IMR-90 (cell line): ENCODE results near the gene MGAT5. TPM values are rescaled to one million over a fixed set of nuclear protein-coding genes. Genes with fewer than 3 reads are reported as not detected.

Experiments
- ATAC-seq: fragments of 200-7000 bp; cut with Tn5 transposase; 2 replicates; pipeline ENCODE4 v1.9.1; 2020; ENCODE audit warnings: low read depth, mild to moderate bottlenecking, moderate library complexity
- BruUV-seq: library from RNA; stranded (reverse); fragments of 400-500 nt; replicated peaks from 2 replicates; lab custom pipeline; 2021; lab: Mats Ljungman, UMichigan
- CTCF ChIA-PET: fragments of 300-600 bp; formaldehyde crosslinking; extraction: SDS; loops from one replicate; lab custom pipeline; 2021; ENCODE audit warnings: antibody characterized with exemption; lab: Yijun Ruan, JAX
- POLR2A ChIA-PET: fragments of 300-600 bp; sonication (Branson Sonifier 250); formaldehyde crosslinking; loops from one replicate; lab custom pipeline; 2022; ENCODE audit warnings: antibody characterized with exemption; ENCODE audit not compliant: unreplicated experiment; lab: Charles Lee
- DNase-seq: peaks from one replicate; pipeline ENCODE4 v3.0.0; 2013
- H2AFZ ChIP-seq: replicated peaks from 2 replicates; pipeline ENCODE3; 2013; ENCODE audit warnings: low read length, mild to moderate bottlenecking; ENCODE audit not compliant: poor library complexity
- H2AK5ac ChIP-seq: 2 replicates; pipeline ENCODE4 v1.6.1; 2013; ENCODE audit warnings: low read depth, low read length, inconsistent platforms
- H2AK9ac ChIP-seq: replicated peaks from 2 replicates; pipeline ENCODE3; 2013; ENCODE audit warnings: mild to moderate bottlenecking, low read depth, low read length, moderate library complexity; ENCODE audit not compliant: poor library complexity
- H2BK120ac ChIP-seq: 2 replicates; pipeline ENCODE4 v1.6.1; 2013; ENCODE audit warnings: low read depth, low read length, inconsistent platforms
- H2BK15ac ChIP-seq: 3 replicates; pipeline ENCODE4 v1.6.1; 2013; ENCODE audit warnings: low read depth, low read length, inconsistent platforms
- H2BK20ac ChIP-seq: 2 replicates; pipeline ENCODE4 v1.6.1; 2013; ENCODE audit warnings: low read depth, mild to moderate bottlenecking, inconsistent platforms, low read length, moderate library complexity
- H2BK5ac ChIP-seq: 2 replicates; pipeline ENCODE4 v1.6.1; 2013; ENCODE audit warnings: mild to moderate bottlenecking, low read depth, low read length, inconsistent platforms; ENCODE audit not compliant: poor library complexity, severe bottlenecking
- H3K14ac ChIP-seq: replicated peaks from 2 replicates; pipeline ENCODE4 v1.6.1; 2013; ENCODE audit warnings: low read depth, low read length, inconsistent platforms
- H3K18ac ChIP-seq: 2 replicates; pipeline ENCODE4 v1.6.1; 2013; ENCODE audit warnings: low read depth, low read length, control low read depth
- H3K23ac ChIP-seq: 2 replicates; pipeline ENCODE4 v1.6.1; 2013; ENCODE audit warnings: low read depth, low read length, inconsistent platforms
- H3K27ac ChIP-seq: 2 replicates; pipeline ENCODE4 v1.5.1; 2013; ENCODE audit warnings: mild to moderate bottlenecking, control low read depth, low read length; ENCODE audit not compliant: insufficient read depth
- H3K27me3 ChIP-seq: 2 replicates; pipeline ENCODE4 v1.6.1; 2013; ENCODE audit warnings: low read length; ENCODE audit not compliant: control insufficient read depth, insufficient read depth
- H3K36me3 ChIP-seq: 2 replicates; pipeline ENCODE4 v1.6.1; 2013; ENCODE audit warnings: low read length, mixed read lengths; ENCODE audit not compliant: control insufficient read depth, insufficient read depth
- H3K4ac ChIP-seq: 2 replicates; pipeline ENCODE4 v1.6.1; 2013; ENCODE audit warnings: low read depth, low read length, inconsistent platforms
- H3K4me1 ChIP-seq: 2 replicates; pipeline ENCODE4 v1.6.1; 2013; ENCODE audit warnings: low read length, mixed read lengths; ENCODE audit not compliant: control insufficient read depth, insufficient read depth
- H3K4me2 ChIP-seq: 2 replicates; pipeline ENCODE4 v1.6.1; 2013; ENCODE audit warnings: low read depth, mild to moderate bottlenecking, control low read depth, low read length, moderate library complexity
- H3K4me3 ChIP-seq: 2 replicates; pipeline ENCODE4 v1.5.1; 2013; ENCODE audit warnings: low read depth, mild to moderate bottlenecking, control low read depth, low read length, moderate library complexity; ENCODE audit not compliant: insufficient read depth
- H3K56ac ChIP-seq: 2 replicates; pipeline ENCODE4 v1.6.1; 2013; ENCODE audit warnings: low read length, inconsistent platforms; ENCODE audit not compliant: insufficient read depth; ENCODE audit errors: extremely low read depth
- H3K79me1 ChIP-seq, 2 experiments: 2 replicates each; pipeline ENCODE4 v1.6.1; 2013; ENCODE audit warnings: low read length in 2 of 2, inconsistent platforms in 1 of 2, low read depth in 1 of 2
- H3K9ac ChIP-seq: 2 replicates; pipeline ENCODE4 v1.6.1; 2013; ENCODE audit warnings: low read depth, low read length, control low read depth
- H3K9me1 ChIP-seq: 2 replicates; pipeline ENCODE4 v1.6.1; 2013; ENCODE audit warnings: low read length, inconsistent platforms; ENCODE audit not compliant: insufficient read depth
- H3K9me3 ChIP-seq: 2 replicates; pipeline ENCODE4 v1.6.1; 2013; ENCODE audit warnings: low read length; ENCODE audit not compliant: control insufficient read depth, insufficient read depth
- H4K20me1 ChIP-seq: 2 replicates; pipeline ENCODE4 v1.6.1; 2013; ENCODE audit warnings: low read length, inconsistent platforms; ENCODE audit not compliant: insufficient read depth
- H4K5ac ChIP-seq: 2 replicates; pipeline ENCODE4 v1.6.1; 2013; ENCODE audit warnings: mild to moderate bottlenecking, low read depth, low read length, control low read depth
- H4K8ac ChIP-seq, 2 experiments: 2 replicates each; pipeline ENCODE4 v1.6.1; 2013; ENCODE audit warnings: low read depth in 2 of 2, low read length in 2 of 2, control low read depth in 1 of 2, inconsistent platforms in 1 of 2
- H4K91ac ChIP-seq: 2 replicates; pipeline ENCODE4 v1.6.1; 2013; ENCODE audit warnings: low read depth, low read length, inconsistent platforms; ENCODE audit not compliant: insufficient read depth
- CEBPB ChIP-seq: IDR thresholded peaks from 2 replicates; pipeline ENCODE4 v1.6.1; 2012; ENCODE audit warnings: low read depth, low read length, improper control_type of control experiment
- CTCF ChIP-seq: conservative IDR thresholded peaks from 2 replicates; pipeline ENCODE4 v1.5.1; 2012; ENCODE audit warnings: mild to moderate bottlenecking, low read depth, low read length, improper control_type of control experiment
- FOS ChIP-seq: fragments of 150-350 bp; IDR thresholded peaks from 2 replicates; pipeline ENCODE4 v1.6.1; 2016; ENCODE audit warnings: low read depth, low read length
- MAZ ChIP-seq: IDR thresholded peaks from 2 replicates; pipeline ENCODE4 v1.6.1; 2012; ENCODE audit warnings: low read depth, mild to moderate bottlenecking, low read length, improper control_type of control experiment, moderate library complexity, borderline replicate concordance
- RCOR1 ChIP-seq: IDR thresholded peaks from 2 replicates; pipeline ENCODE4 v1.6.1; 2012; ENCODE audit warnings: mild to moderate bottlenecking, low read length, improper control_type of control experiment; ENCODE audit not compliant: insufficient replicate concordance
- RFX5 ChIP-seq: IDR thresholded peaks from 2 replicates; pipeline ENCODE4 v1.8.0; 2012; ENCODE audit warnings: low read depth, mild to moderate bottlenecking, low read length, moderate library complexity
- SMC3 ChIP-seq: fragments of 150-350 bp; IDR thresholded peaks from 2 replicates; pipeline ENCODE4 v1.6.1; 2016; ENCODE audit warnings: low read depth, mild to moderate bottlenecking, antibody characterized with exemption, low read length, moderate library complexity
- WGBS, 2 experiments: methylation state at CpG; one replicate each; pipeline versions ENCODE4 v1.1.5 to v1.1.7; 2013; ENCODE audit warnings: missing lambda C conversion rate in 2 of 2; ENCODE audit not compliant: insufficient read length in 1 of 2; ENCODE audit errors: extremely low coverage in 2 of 2; 5-methylcytosine and 5-hydroxymethylcytosine counted together
- dilution Hi-C: fragments of 300-500 bp; cut with HindIII; formaldehyde crosslinking; loops from one replicate; pipeline ENCODE4 v1.14.3; 2018; ENCODE audit warnings: low sequenced_read_pairs; ENCODE audit not compliant: unreplicated experiment
- in situ Hi-C: fragments of 300-500 bp; cut with MboI; formaldehyde crosslinking; loops from 3 replicates; pipeline ENCODE4 v1.14.3; 2019; ENCODE audit warnings: low sequenced_read_pairs, inconsistent platforms, mixed read lengths
- intact Hi-C: fragments of 100-400 bp; cut with micrococcal nuclease; formaldehyde crosslinking; loops from 2 replicates; pipeline ENCODE4 v1.10.0; 2022
- polyA plus RNA-seq, 3 experiments: library from polyadenylated mRNA; depleted of rRNA; stranded (reverse); fragments of >200 nt; gene quantifications; 2 replicates each; pipeline ENCODE4 v1.2.3, GENCODE V29; 2012; ENCODE audit warnings: low replicate concordance in 1 of 3
- total RNA-seq: library from RNA; depleted of rRNA; stranded (reverse); fragments of >200 nt; gene quantifications from 2 replicates; pipeline ENCODE4 v1.2.3, GENCODE V29; 2012
- TF ChIP-seq, protein P1 (sequence below): fragments of 150-350 bp; IDR thresholded peaks from 2 replicates; pipeline ENCODE4 v1.6.1; 2017; ENCODE audit warnings: mild to moderate bottlenecking, antibody characterized with exemption, low read length, low read depth

The MGAT5 gene
- total and polyA plus RNA-seq, 2 of the 4 experiments (the other 2 are of a cell fraction), result 22.9 to 59.9 TPM

- peak; percentile 20 for DNase-seq
- H2AFZ ChIP-seq, result no peak overlapping the region
- H3K56ac ChIP-seq, result peak overlapping the region; percentile 83
- H2BK20ac ChIP-seq, result peak overlapping the region; percentile 95
- peak overlapping the region; percentile 81 for H3K27ac ChIP-seq
- peak overlapping the region; percentile 98 for H2BK5ac ChIP-seq
- no CpG with 5 or more reads among the region's 3 CpGs for WGBS, 2 experiments
- TF ChIP-seq, protein P1, sequence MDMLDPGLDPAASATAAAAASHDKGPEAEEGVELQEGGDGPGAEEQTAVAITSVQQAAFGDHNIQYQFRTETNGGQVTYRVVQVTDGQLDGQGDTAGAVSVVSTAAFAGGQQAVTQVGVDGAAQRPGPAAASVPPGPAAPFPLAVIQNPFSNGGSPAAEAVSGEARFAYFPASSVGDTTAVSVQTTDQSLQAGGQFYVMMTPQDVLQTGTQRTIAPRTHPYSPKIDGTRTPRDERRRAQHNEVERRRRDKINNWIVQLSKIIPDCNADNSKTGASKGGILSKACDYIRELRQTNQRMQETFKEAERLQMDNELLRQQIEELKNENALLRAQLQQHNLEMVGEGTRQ, result no peak
- TF ChIP-seq FOS, result no peak
- TF ChIP-seq RCOR1, result no peak
- no peak for TF ChIP-seq MAZ
- TF ChIP-seq CTCF, result no peak
- peak; percentile 10; the same call in 1 of the 2 replicates for TF ChIP-seq CEBPB
- no peak for TF ChIP-seq RFX5
- TF ChIP-seq SMC3, result no peak
- peak overlapping the region; percentile 91 for H2BK120ac ChIP-seq
- dilution Hi-C loops, result no loop called here
- peak overlapping the region; percentile 74 to 88 for H4K8ac ChIP-seq
- H3K9me1 ChIP-seq, result peaks cover 21% of the 10 kb centered on the region; the same call in 1 of the 2 replicates
- peaks cover 2% of the 10 kb centered on the region; the same call in 1 of the 2 replicates for H4K20me1 ChIP-seq
- peak overlapping the region; percentile 82 for H4K5ac ChIP-seq
- peak overlapping the region; percentile 84; the same call in 2 of the 3 replicates for H2BK15ac ChIP-seq
- H3K36me3 ChIP-seq, result no peaks in the 10 kb centered on the region
- H3K27me3 ChIP-seq, result no peaks in the 10 kb centered on the region
- peak overlapping the region; percentile 92 for H3K18ac ChIP-seq
- H3K79me1 ChIP-seq, result peaks cover 30 to 75% of the 10 kb centered on the region in 2 experiments
- H3K23ac ChIP-seq, result peak overlapping the region; percentile 87; the same call in 1 of the 2 replicates
- no peak overlapping the region for H3K9ac ChIP-seq
- peak overlapping the region; percentile 95 for H3K4ac ChIP-seq
- ChIA-PET CTCF (interaction anchor here (0.8 to 1.0 kb wide), 2 partner anchors 14 to 35 kb away, joined by 3 to 4 read pairs; no protein-coding TSS in a partner anchor), POLR2A (no interaction called here)
- H3K4me1 ChIP-seq, result peaks cover 24% of the 10 kb centered on the region
- H3K14ac ChIP-seq, result peak overlapping the region; percentile 86
- peak overlapping the region; percentile 75 for H2AK9ac ChIP-seq
- peak overlapping the region; percentile 77; the same call in 1 of the 2 replicates for H3K4me2 ChIP-seq
- H3K4me3 ChIP-seq, result no peak overlapping the region
- H3K9me3 ChIP-seq, result peaks cover 6% of the 10 kb centered on the region
- peak overlapping the region; percentile 87 for H4K91ac ChIP-seq
- H2AK5ac ChIP-seq, result peak overlapping the region; percentile 79
- intact Hi-C loops, result loop anchor here (5.0 kb wide), 1 partner anchor 181 kb away; no protein-coding TSS in a partner anchor
- in situ Hi-C loops, result loop anchor here (25.0 kb wide), 1 partner anchor 344 kb away; no protein-coding TSS in a partner anchor
- peak; percentile 15 for ATAC-seq
- BruUV-seq, result no TSS peak
These were observed 22.4 kb upstream of the MGAT5 start for GRCh38 chr2:134231301-134231964.
